ENCODE data around the gene TMCC3. TPM values are rescaled to one million over a fixed set of nuclear protein-coding genes. Genes with fewer than 3 reads are reported as not detected.

Gene TMCC3
- total and polyA plus RNA-seq, 4 donors: 0.81 to 2.3 (median 1.5) TPM

- H3K9me3 ChIP-seq (ENCODE audit: control insufficient read depth in 4 of 4, low read length in 3 of 4): no peaks in the 10 kb centered on the region
- no peak overlapping the region for H3K9ac ChIP-seq (ENCODE audit: low read depth in 1 of 2, low read length in 2 of 2)
- no peaks in the 10 kb centered on the region for H3K36me3 ChIP-seq (ENCODE audit: control insufficient read depth in 4 of 4, insufficient read depth in 3 of 4, low read depth in 1 of 4, low read length in 3 of 4)
- no peak overlapping the region for H3K27ac ChIP-seq (ENCODE audit: low read depth in 1 of 2, low read length in 2 of 2)
- H3K27me3 ChIP-seq (ENCODE audit: control insufficient read depth in 4 of 4, insufficient read depth in 4 of 4, low read length in 3 of 4): no peaks in the 10 kb centered on the region
- no peak overlapping the region for H3K4me3 ChIP-seq (ENCODE audit: low read depth in 1 of 3, low read length in 3 of 3)
- H3K4me1 ChIP-seq (ENCODE audit: control insufficient read depth in 4 of 4, insufficient read depth in 4 of 4, low read length in 3 of 4): peaks cover 0 to 6% (median 1%) of the 10 kb centered on the region in 4 donors
- 62% methylated on average over 2 of the region's 2 CpGs for WGBS
- TF ChIP-seq YY1 (IDR thresholded peaks at IDR 0.05) (no peak), FOXA2 (IDR thresholded peaks at IDR 0.05) (no peak)
- DNase-seq (ENCODE audit: low spot score): no peak
Measured at GRCh38 chr12:94558612-94559011, 91.7 kb downstream of the TMCC3 start.

- WGBS: 93% methylated on average over 1 of the region's 1 CpG
- Histone ChIP-seq H3K9me3 (ENCODE audit: control insufficient read depth in 4 of 4, low read length in 3 of 4) (no peaks in the 10 kb centered on the region), H3K4me1 (ENCODE audit: control insufficient read depth in 4 of 4, insufficient read depth in 4 of 4, low read length in 3 of 4) (peaks cover 0 to 6% (median 1%) of the 10 kb centered on the region in 4 donors), H3K9ac (ENCODE audit: low read depth in 1 of 2, low read length in 2 of 2) (no peak overlapping the region), H3K27me3 (ENCODE audit: control insufficient read depth in 4 of 4, insufficient read depth in 4 of 4, low read length in 3 of 4) (no peaks in the 10 kb centered on the region), H3K36me3 (ENCODE audit: control insufficient read depth in 4 of 4, insufficient read depth in 3 of 4, low read depth in 1 of 4, low read length in 3 of 4) (no peaks in the 10 kb centered on the region), H3K27ac (ENCODE audit: low read depth in 1 of 2, low read length in 2 of 2) (no peak overlapping the region), H3K4me3 (ENCODE audit: low read depth in 1 of 3, low read length in 3 of 3) (no peak overlapping the region)
- DNase-seq (ENCODE audit: low spot score): no peak
- no peak for TF ChIP-seq HNF4A (conservative IDR thresholded peaks at IDR 0.05)
- TF ChIP-seq ATF3 (IDR thresholded peaks at IDR 0.05): no peak
- no peak for TF ChIP-seq REST (IDR thresholded peaks at IDR 0.05)
- no peak for TF ChIP-seq RXRA (IDR thresholded peaks at IDR 0.05)
- no peak for TF ChIP-seq HNF4G (IDR thresholded peaks at IDR 0.05)
- TF ChIP-seq RAD21 (IDR thresholded peaks at IDR 0.05): no peak
- no peak for TF ChIP-seq EGR1 (IDR thresholded peaks at IDR 0.05; ENCODE audit: low read depth in 2 of 2)
- no peak for TF ChIP-seq GABPA (IDR thresholded peaks at IDR 0.05 in 1 of 2, conservative IDR thresholded peaks at IDR 0.05 in 1 of 2)
- no peak for TF ChIP-seq FOXA1 (IDR thresholded peaks at IDR 0.05)
- no peak for TF ChIP-seq NR2F2 (IDR thresholded peaks at IDR 0.05)
- TF ChIP-seq MAX (IDR thresholded peaks at IDR 0.05): no peak
- no peak for TF ChIP-seq CTCF (IDR thresholded peaks at IDR 0.05; ENCODE audit: low read depth, low read length, missing input control)
- TF ChIP-seq ZBTB33 (IDR thresholded peaks at IDR 0.05): no peak
- TF ChIP-seq FOXA2 (IDR thresholded peaks at IDR 0.05): no peak
- no peak for TF ChIP-seq YY1 (IDR thresholded peaks at IDR 0.05)
- no peak for TF ChIP-seq SP1 (IDR thresholded peaks at IDR 0.05)
Measured at GRCh38 chr12:94557746-94558295, 92.5 kb downstream of the TMCC3 start.

All from liver (tissue), 9 donors.